ENCODE measurements around the gene PAQR6. TPM values are rescaled to one million over a fixed set of nuclear protein-coding genes. Genes with fewer than 3 reads are reported as not detected.
A peak's percentile ranks its signal among the peaks of the same experiment; 100 is the strongest.

Gene PAQR6
- polyA plus RNA-seq, 4 donors = 3.0 to 8.7 (median 5.5) TPM

- Histone ChIP-seq H3K36me3 (ENCODE audit: control insufficient read depth in 3 of 3, insufficient read depth in 2 of 3, low read depth in 1 of 3, low read length in 3 of 3) (peaks cover 34 to 92% (median 40%) of the 10 kb centered on the region in 3 donors), H3K4me3 (ENCODE audit: low read depth in 1 of 3, low read length in 3 of 3) (no peak overlapping the region), H3K27me3 (ENCODE audit: control insufficient read depth in 3 of 3, insufficient read depth in 3 of 3, low read length in 3 of 3) (no peaks in the 10 kb centered on the region), H3K9me3 (ENCODE audit: control insufficient read depth in 2 of 2, insufficient read depth in 1 of 2, low read depth in 1 of 2, low read length in 1 of 2) (no peaks in the 10 kb centered on the region), H3K27ac (ENCODE audit: low read depth in 1 of 3, low read length in 2 of 3) (no peak overlapping the region), H3K4me1 (ENCODE audit: control insufficient read depth in 3 of 3, insufficient read depth in 2 of 3, low read depth in 1 of 3, low read length in 2 of 3) (no peaks in the 10 kb centered on the region)
- no peak for DNase-seq
- WGBS, 3 donors = 92 to 97% (median 97%) methylated on average over 8 of the region's 8 CpGs
- no peak for FAIRE-seq
Measured at GRCh38 chr1:156258859-156259258, 11.0 kb upstream of the PAQR6 start.

GRCh38 chr1:156257711-156258110 lies 9.9 kb upstream of the PAQR6 start:
- FAIRE-seq = no peak

GRCh38 chr1:156253634-156254033 lies 5.8 kb upstream of the PAQR6 start:
- WGBS, 3 donors = 86 to 94% (median 90%) methylated on average over 3 of the region's 3 CpGs
- Histone ChIP-seq H3K9me3 (ENCODE audit: control insufficient read depth in 2 of 2, insufficient read depth in 1 of 2, low read depth in 1 of 2, low read length in 1 of 2) (no peaks in the 10 kb centered on the region), H3K4me3 (ENCODE audit: low read depth in 1 of 3, low read length in 3 of 3) (no peak overlapping the region), H3K36me3 (ENCODE audit: control insufficient read depth in 3 of 3, insufficient read depth in 2 of 3, low read depth in 1 of 3, low read length in 3 of 3) (peaks cover 36 to 95% (median 36%) of the 10 kb centered on the region in 3 donors), H3K27ac (ENCODE audit: low read depth in 1 of 3, low read length in 2 of 3) (no peak overlapping the region), H3K27me3 (ENCODE audit: control insufficient read depth in 3 of 3, insufficient read depth in 3 of 3, low read length in 3 of 3) (no peaks in the 10 kb centered on the region), H3K4me1 (ENCODE audit: control insufficient read depth in 3 of 3, insufficient read depth in 2 of 3, low read depth in 1 of 3, low read length in 2 of 3) (no peaks in the 10 kb centered on the region)
- DNase-seq (no peak), FAIRE-seq (no peak)

More at GRCh38 chr1:156257711-156258110, 9.9 kb upstream of the PAQR6 start:
- no peaks in the 10 kb centered on the region for H3K9me3 ChIP-seq (ENCODE audit: control insufficient read depth in 2 of 2, insufficient read depth in 1 of 2, low read depth in 1 of 2, low read length in 1 of 2)
- no peaks in the 10 kb centered on the region for H3K27me3 ChIP-seq (ENCODE audit: control insufficient read depth in 3 of 3, insufficient read depth in 3 of 3, low read length in 3 of 3)
- H3K27ac ChIP-seq (ENCODE audit: low read depth in 1 of 3, low read length in 2 of 3) = no peak overlapping the region
- no peak for DNase-seq
- H3K36me3 ChIP-seq (ENCODE audit: control insufficient read depth in 3 of 3, insufficient read depth in 2 of 3, low read depth in 1 of 3, low read length in 3 of 3) = peaks cover 32 to 95% (median 41%) of the 10 kb centered on the region in 3 donors
- H3K4me3 ChIP-seq (ENCODE audit: low read depth in 1 of 3, low read length in 3 of 3) = no peak overlapping the region
- 81 to 95% (median 91%) methylated on average over 2 of the region's 2 CpGs for WGBS, 3 donors
- H3K4me1 ChIP-seq (ENCODE audit: control insufficient read depth in 3 of 3, insufficient read depth in 2 of 3, low read depth in 1 of 3, low read length in 2 of 3) = no peaks in the 10 kb centered on the region

GRCh38 chr1:156251527-156251926 lies 3.7 kb upstream of the PAQR6 start:
- Histone ChIP-seq H3K9me3 (ENCODE audit: control insufficient read depth in 2 of 2, insufficient read depth in 1 of 2, low read depth in 1 of 2, low read length in 1 of 2) (no peaks in the 10 kb centered on the region), H3K4me1 (ENCODE audit: control insufficient read depth in 3 of 3, insufficient read depth in 2 of 3, low read depth in 1 of 3, low read length in 2 of 3) (no peaks in the 10 kb centered on the region), H3K36me3 (ENCODE audit: control insufficient read depth in 3 of 3, insufficient read depth in 2 of 3, low read depth in 1 of 3, low read length in 3 of 3) (peaks cover 27 to 85% (median 29%) of the 10 kb centered on the region in 3 donors), H3K4me3 (ENCODE audit: low read depth in 1 of 3, low read length in 3 of 3) (no peak overlapping the region), H3K27me3 (ENCODE audit: control insufficient read depth in 3 of 3, insufficient read depth in 3 of 3, low read length in 3 of 3) (peaks cover 0 to under 1% (median 0%) of the 10 kb centered on the region in 3 donors), H3K27ac (ENCODE audit: low read depth in 1 of 3, low read length in 2 of 3) (no peak overlapping the region)
- WGBS, 3 donors = 39 to 63% (median 43%) methylated on average over 2 to 3 of the region's 3 CpGs
- no peak for DNase-seq
- no peak for FAIRE-seq

DNA sequence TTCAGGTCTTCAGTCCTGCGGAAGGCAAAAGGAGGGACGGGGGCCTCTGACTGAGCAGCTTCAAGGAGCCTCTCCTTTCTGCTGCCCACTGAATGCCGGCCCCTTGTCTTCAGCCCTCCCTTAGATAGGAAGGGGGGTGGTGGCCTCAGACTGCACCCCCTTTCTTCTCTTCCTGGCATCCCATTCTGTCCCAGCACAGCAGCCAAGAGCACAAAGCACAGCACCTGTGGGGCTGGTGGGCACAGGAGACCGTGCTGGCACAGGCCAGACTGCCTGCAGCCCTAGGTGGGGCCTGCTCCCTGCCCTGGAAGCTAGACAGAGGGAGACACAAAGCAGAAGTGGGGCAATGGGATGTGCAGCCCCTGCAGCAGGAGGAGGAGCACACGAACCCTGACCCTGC lies 1.7 kb upstream of the PAQR6 start:
- H3K27ac ChIP-seq (ENCODE audit: low read depth in 1 of 3, low read length in 2 of 3) = no peak overlapping the region
- H3K36me3 ChIP-seq (ENCODE audit: control insufficient read depth in 3 of 3, insufficient read depth in 2 of 3, low read depth in 1 of 3, low read length in 3 of 3) = peaks cover 24 to 67% (median 27%) of the 10 kb centered on the region in 3 donors
- H3K4me3 ChIP-seq (ENCODE audit: low read depth in 1 of 3, low read length in 3 of 3) = no peak overlapping the region
- no peak for FAIRE-seq
- DNase-seq = no peak
- peaks cover 0 to 7% (median 0%) of the 10 kb centered on the region in 3 donors for H3K4me1 ChIP-seq (ENCODE audit: control insufficient read depth in 3 of 3, insufficient read depth in 2 of 3, low read depth in 1 of 3, low read length in 2 of 3)
- WGBS, 3 donors = 86 to 94% (median 90%) methylated on average over 4 to 5 of the region's 5 CpGs
- no peaks in the 10 kb centered on the region for H3K9me3 ChIP-seq (ENCODE audit: control insufficient read depth in 2 of 2, insufficient read depth in 1 of 2, low read depth in 1 of 2, low read length in 1 of 2)
- peaks cover 0 to 18% (median 6%) of the 10 kb centered on the region in 3 donors for H3K27me3 ChIP-seq (ENCODE audit: control insufficient read depth in 3 of 3, insufficient read depth in 3 of 3, low read length in 3 of 3)

- FAIRE-seq = no peak
- Histone ChIP-seq H3K27me3 (ENCODE audit: control insufficient read depth in 3 of 3, insufficient read depth in 3 of 3, low read length in 3 of 3) (peaks cover 0 to 18% (median 6%) of the 10 kb centered on the region in 3 donors), H3K4me3 (ENCODE audit: low read depth in 1 of 3, low read length in 3 of 3) (no peak overlapping the region), H3K9me3 (ENCODE audit: control insufficient read depth in 2 of 2, insufficient read depth in 1 of 2, low read depth in 1 of 2, low read length in 1 of 2) (no peaks in the 10 kb centered on the region), H3K27ac (ENCODE audit: low read depth in 1 of 3, low read length in 2 of 3) (no peak overlapping the region), H3K36me3 (ENCODE audit: control insufficient read depth in 3 of 3, insufficient read depth in 2 of 3, low read depth in 1 of 3, low read length in 3 of 3) (peaks cover 24 to 64% (median 25%) of the 10 kb centered on the region in 3 donors), H3K4me1 (ENCODE audit: control insufficient read depth in 3 of 3, insufficient read depth in 2 of 3, low read depth in 1 of 3, low read length in 2 of 3) (peaks cover 0 to 7% (median 0%) of the 10 kb centered on the region in 3 donors)
- DNase-seq = no peak
- 0 to 77% (median 70%) methylated on average over 1 to 4 of the region's 4 CpGs for WGBS, 3 donors
Measured at GRCh38 chr1:156248323-156248683, 447 bp upstream of the PAQR6 start.

DNA sequence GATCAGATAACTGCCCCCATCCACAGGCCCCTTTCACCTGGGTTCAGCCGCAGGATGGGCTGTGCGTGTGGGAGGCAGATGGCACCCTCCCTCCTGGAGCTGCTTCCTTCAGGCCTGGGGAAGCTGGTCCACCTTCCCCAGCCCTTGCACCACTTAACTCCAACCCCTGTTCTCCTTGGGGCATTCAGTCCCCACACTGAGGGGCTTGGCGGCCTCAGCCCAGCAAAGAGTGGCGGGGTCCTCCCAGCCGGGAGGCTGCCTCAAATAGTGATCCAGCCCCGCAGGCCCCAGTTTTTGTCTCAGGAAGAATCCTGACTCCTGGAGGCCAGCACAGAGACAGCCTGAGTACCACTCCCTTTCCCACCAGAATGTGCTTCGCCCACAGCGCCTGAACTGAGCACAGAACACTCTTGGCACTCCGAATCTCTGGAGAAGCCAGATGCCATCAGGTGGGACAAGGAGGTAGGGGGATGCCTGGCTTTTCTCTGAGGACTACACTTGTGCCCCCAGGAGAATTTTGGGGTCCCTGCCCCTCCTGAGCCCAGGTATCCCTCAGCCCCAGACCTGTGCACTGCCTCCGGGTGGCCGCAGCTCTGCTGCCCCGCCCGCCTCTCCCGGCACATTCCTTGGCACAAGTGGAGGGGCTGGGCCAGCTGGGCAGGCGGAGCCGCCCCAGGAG lies 936 bp downstream of the PAQR6 start:
- Histone ChIP-seq H3K9me3 (ENCODE audit: control insufficient read depth in 2 of 2, insufficient read depth in 1 of 2, low read depth in 1 of 2, low read length in 1 of 2) (no peaks in the 10 kb centered on the region), H3K27me3 (ENCODE audit: control insufficient read depth in 3 of 3, insufficient read depth in 3 of 3, low read length in 3 of 3) (peaks cover 0 to 18% (median 6%) of the 10 kb centered on the region in 3 donors), H3K4me3 (ENCODE audit: low read depth in 1 of 3, low read length in 3 of 3) (no peak overlapping the region), H3K36me3 (ENCODE audit: control insufficient read depth in 3 of 3, insufficient read depth in 2 of 3, low read depth in 1 of 3, low read length in 3 of 3) (peaks cover 15 to 64% (median 17%) of the 10 kb centered on the region in 3 donors), H3K4me1 (ENCODE audit: control insufficient read depth in 3 of 3, insufficient read depth in 2 of 3, low read depth in 1 of 3, low read length in 2 of 3) (peaks cover 0 to 7% (median 0%) of the 10 kb centered on the region in 3 donors), H3K27ac (ENCODE audit: low read depth in 1 of 3, low read length in 2 of 3) (no peak overlapping the region)
- DNase-seq = peak in 1 of 2 donors; percentile 25
- no peak for FAIRE-seq
- 21 to 53% (median 37%) methylated on average over 14 to 16 of the region's 16 CpGs for WGBS, 3 donors

GRCh38 chr1:156246241-156246780 lies 1.5 kb downstream of the PAQR6 start:
- Histone ChIP-seq H3K4me3 (ENCODE audit: low read depth in 1 of 3, low read length in 3 of 3) (no peak overlapping the region), H3K27ac (ENCODE audit: low read depth in 1 of 3, low read length in 2 of 3) (no peak overlapping the region), H3K36me3 (ENCODE audit: control insufficient read depth in 3 of 3, insufficient read depth in 2 of 3, low read depth in 1 of 3, low read length in 3 of 3) (peaks cover 10 to 64% (median 14%) of the 10 kb centered on the region in 3 donors), H3K27me3 (ENCODE audit: control insufficient read depth in 3 of 3, insufficient read depth in 3 of 3, low read length in 3 of 3) (peaks cover 0 to 18% (median 6%) of the 10 kb centered on the region in 3 donors), H3K9me3 (ENCODE audit: control insufficient read depth in 2 of 2, insufficient read depth in 1 of 2, low read depth in 1 of 2, low read length in 1 of 2) (no peaks in the 10 kb centered on the region), H3K4me1 (ENCODE audit: control insufficient read depth in 3 of 3, insufficient read depth in 2 of 3, low read depth in 1 of 3, low read length in 2 of 3) (peaks cover 0 to 7% (median 0%) of the 10 kb centered on the region in 3 donors)
- DNase-seq = no peak
- 36 to 50% (median 38%) methylated on average over 10 of the region's 10 CpGs for WGBS, 3 donors
- no peak for FAIRE-seq

All from small intestine (tissue), 7 donors.